Testis (tissue), 2 donors: Measurements from ENCODE around the gene LYSMD4.
"Not testable (repeated sequence)": the region's sequence is repeated elsewhere in the genome, so short reads cannot be mapped to it uniquely, and the experiment has no call there.

Experiments used
- POLR2A ChIP-seq: fragments of 450-650 bp; IDR thresholded peaks from one replicate; pipeline ENCODE4 v1.6.1; 2017; ENCODE audit warnings: antibody characterized with exemption, mild to moderate bottlenecking, moderate library complexity
- TF ChIP-seq, protein P1 (sequence below), 3 experiments: fragments of 450-650 bp in 2 of 3; fragments of 200-600 bp in 1 of 3; sonication (generic) in 1 of 3; IDR thresholded peaks; one replicate each; pipeline ENCODE4 v1.5.1; 2016 to 2019; ENCODE audit warnings: antibody characterized with exemption in 3 of 3, mild to moderate bottlenecking in 2 of 3, moderate library complexity in 1 of 3

DNA sequence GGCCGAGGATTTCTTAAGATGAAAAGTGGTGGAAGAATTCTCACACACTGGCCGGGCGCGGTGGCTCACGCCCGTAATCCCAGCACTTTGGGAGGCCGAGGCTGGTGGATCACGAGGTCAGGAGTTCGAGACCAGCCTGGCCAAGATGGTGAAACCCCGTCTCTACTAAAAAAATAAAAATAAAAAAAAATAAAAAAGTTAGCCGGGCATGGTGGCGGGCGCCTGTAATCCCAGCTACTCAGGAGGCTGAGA is 729 bp upstream of the LYSMD4 start:
- TF ChIP-seq, protein P1, sequence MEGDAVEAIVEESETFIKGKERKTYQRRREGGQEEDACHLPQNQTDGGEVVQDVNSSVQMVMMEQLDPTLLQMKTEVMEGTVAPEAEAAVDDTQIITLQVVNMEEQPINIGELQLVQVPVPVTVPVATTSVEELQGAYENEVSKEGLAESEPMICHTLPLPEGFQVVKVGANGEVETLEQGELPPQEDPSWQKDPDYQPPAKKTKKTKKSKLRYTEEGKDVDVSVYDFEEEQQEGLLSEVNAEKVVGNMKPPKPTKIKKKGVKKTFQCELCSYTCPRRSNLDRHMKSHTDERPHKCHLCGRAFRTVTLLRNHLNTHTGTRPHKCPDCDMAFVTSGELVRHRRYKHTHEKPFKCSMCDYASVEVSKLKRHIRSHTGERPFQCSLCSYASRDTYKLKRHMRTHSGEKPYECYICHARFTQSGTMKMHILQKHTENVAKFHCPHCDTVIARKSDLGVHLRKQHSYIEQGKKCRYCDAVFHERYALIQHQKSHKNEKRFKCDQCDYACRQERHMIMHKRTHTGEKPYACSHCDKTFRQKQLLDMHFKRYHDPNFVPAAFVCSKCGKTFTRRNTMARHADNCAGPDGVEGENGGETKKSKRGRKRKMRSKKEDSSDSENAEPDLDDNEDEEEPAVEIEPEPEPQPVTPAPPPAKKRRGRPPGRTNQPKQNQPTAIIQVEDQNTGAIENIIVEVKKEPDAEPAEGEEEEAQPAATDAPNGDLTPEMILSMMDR (IDR thresholded peaks at IDR 0.05), result not testable (repeated sequence)
- not testable (repeated sequence) for TF ChIP-seq POLR2A
